Testis (tissue), 5 donors: ENCODE measurements around the gene MDM4. TPM values are rescaled to one million over a fixed set of nuclear protein-coding genes. Genes with fewer than 3 reads are reported as not detected.
A peak's percentile ranks its signal among the peaks of the same experiment; 100 is the strongest.

Source experiments
- DNase-seq: peaks from one replicate; pipeline ENCODE4 v3.0.0-alpha.2; 2019
- H3K27ac ChIP-seq, 2 donors: fragments of 200-600 bp; sonication (generic); one replicate each; pipeline ENCODE4 v1.5.1; 2019
- H3K27me3 ChIP-seq: fragments of 200-600 bp; sonication (generic); one replicate; pipeline ENCODE4 v1.5.1; 2019
- H3K36me3 ChIP-seq: fragments of 200-600 bp; sonication (generic); one replicate; pipeline ENCODE4 v1.5.1; 2017; ENCODE audit warnings: low read depth; ENCODE audit errors: missing control alignments
- H3K4me1 ChIP-seq: fragments of 200-600 bp; sonication (generic); one replicate; pipeline ENCODE4 v1.5.1; 2019
- H3K4me3 ChIP-seq, 2 donors: fragments of 200-600 bp; sonication (generic); one replicate each; pipeline ENCODE4 v1.5.1; 2017 to 2019
- H3K9me3 ChIP-seq: fragments of 200-600 bp; sonication (generic); one replicate; pipeline ENCODE4 v1.5.1; 2017
- POLR2A ChIP-seq: fragments of 450-650 bp; IDR thresholded peaks from one replicate; pipeline ENCODE4 v1.6.1; 2017; ENCODE audit warnings: antibody characterized with exemption, mild to moderate bottlenecking, moderate library complexity
- WGBS, 2 donors: methylation state at CpG; one replicate each; pipeline ENCODE4 v1.1.5; 2018; 5-methylcytosine and 5-hydroxymethylcytosine counted together
- intact Hi-C: fragments of 100-400 bp; cut with DNase I; formaldehyde crosslinking; loops from one replicate; pipeline ENCODE4 v1.15.1; 2023; ENCODE audit warnings: low total_unique reads
- long read RNA-seq, 2 donors: transcript quantifications; one replicate each; lab custom pipeline, GENCODE V29; 2026
- polyA plus RNA-seq: library from polyadenylated mRNA; stranded (reverse); fragments of 350-450 nt; fragmentation: Illumina TruSeq; extraction: RNeasy Lipid Tissue Mini Kit (QIAGEN cat#74804); gene quantifications from one replicate; pipeline ENCODE4 v1.2.3, GENCODE V29; 2014; ENCODE audit warnings: low read depth, low replicate concordance; ENCODE audit not compliant: insufficient read depth
- total RNA-seq, 2 donors: library from RNA; depleted of rRNA; stranded (reverse); fragments of >200 nt; gene quantifications; one replicate each; pipeline ENCODE4 v1.2.3, GENCODE V29; 2016
- TF ChIP-seq, protein P1 (sequence below), 3 experiments: fragments of 450-650 bp in 2 of 3; fragments of 200-600 bp in 1 of 3; sonication (generic) in 1 of 3; IDR thresholded peaks; one replicate each; pipeline ENCODE4 v1.5.1; 2016 to 2019; ENCODE audit warnings: antibody characterized with exemption in 3 of 3, mild to moderate bottlenecking in 2 of 3, moderate library complexity in 1 of 3

MDM4 gene, protein sequence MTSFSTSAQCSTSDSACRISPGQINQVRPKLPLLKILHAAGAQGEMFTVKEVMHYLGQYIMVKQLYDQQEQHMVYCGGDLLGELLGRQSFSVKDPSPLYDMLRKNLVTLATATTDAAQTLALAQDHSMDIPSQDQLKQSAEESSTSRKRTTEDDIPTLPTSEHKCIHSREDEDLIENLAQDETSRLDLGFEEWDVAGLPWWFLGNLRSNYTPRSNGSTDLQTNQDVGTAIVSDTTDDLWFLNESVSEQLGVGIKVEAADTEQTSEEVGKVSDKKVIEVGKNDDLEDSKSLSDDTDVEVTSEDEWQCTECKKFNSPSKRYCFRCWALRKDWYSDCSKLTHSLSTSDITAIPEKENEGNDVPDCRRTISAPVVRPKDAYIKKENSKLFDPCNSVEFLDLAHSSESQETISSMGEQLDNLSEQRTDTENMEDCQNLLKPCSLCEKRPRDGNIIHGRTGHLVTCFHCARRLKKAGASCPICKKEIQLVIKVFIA
- 100 to 1,000 TPM in 1 of 2 donors, 10 to 100 TPM in 1; 96.2 to 110 TPM for total RNA-seq
- 43.3 TPM for polyA plus RNA-seq
- long read RNA-seq, donor 1, full-length matches to known transcripts, result 1 of 1 reads
- long read RNA-seq, donor 1, partial matches to known transcripts, result 0 of 1 reads
- long read RNA-seq, donor 1, other reads (novel, unspliced or antisense), result 0 of 1 reads
- long read RNA-seq, donor 2, full-length matches to known transcripts, result 2 of 2 reads
- long read RNA-seq, donor 2, partial matches to known transcripts, result 0 of 2 reads
- long read RNA-seq, donor 2, other reads (novel, unspliced or antisense), result 0 of 2 reads

DNA sequence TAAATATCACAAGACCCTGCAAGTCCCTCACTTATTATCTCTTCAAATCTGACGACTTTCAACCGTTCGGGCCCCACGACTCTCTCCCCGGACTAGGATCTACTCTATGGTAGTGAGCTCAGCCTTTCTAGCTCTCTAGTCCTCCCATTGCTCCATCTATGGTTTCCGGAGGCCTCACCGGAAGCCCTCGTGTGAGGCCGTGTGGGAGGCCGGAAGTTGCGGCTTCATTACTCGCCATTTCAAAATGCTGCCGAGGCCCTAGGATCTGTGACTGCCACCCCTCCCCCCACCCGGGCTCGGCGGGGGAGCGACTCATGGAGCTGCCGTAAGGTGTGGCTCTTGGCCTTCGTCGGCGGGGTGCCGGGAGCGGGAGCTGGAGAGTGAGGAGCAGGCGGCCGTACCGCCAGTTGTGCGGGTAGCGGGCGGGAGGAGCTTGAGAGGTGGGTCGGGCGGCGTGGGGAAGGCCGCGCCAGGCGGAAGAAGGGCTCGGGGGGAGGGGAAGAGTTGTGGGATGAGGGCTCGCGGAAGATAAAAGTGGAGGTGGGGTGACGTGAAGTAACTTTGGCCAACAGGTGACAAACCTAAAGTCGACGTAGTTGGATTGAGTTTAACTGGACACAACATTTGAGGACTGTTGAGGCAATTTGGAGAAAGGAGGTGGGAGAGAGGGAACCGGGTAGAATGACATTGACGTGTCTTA lies at the start of gene MDM4:
Gene MDM4 (plus strand): TSS at position 227 of the 700 bp plus-strand sequence. CDS start 9,113 bp downstream, outside the sequence.
- H3K36me3 ChIP-seq, result no peaks in the 10 kb centered on the region
- no peaks in the 10 kb centered on the region for H3K4me1 ChIP-seq
- peak within 1 kb of the TSS; percentile 92 to 94 for H3K27ac ChIP-seq
- TF ChIP-seq, protein P1, sequence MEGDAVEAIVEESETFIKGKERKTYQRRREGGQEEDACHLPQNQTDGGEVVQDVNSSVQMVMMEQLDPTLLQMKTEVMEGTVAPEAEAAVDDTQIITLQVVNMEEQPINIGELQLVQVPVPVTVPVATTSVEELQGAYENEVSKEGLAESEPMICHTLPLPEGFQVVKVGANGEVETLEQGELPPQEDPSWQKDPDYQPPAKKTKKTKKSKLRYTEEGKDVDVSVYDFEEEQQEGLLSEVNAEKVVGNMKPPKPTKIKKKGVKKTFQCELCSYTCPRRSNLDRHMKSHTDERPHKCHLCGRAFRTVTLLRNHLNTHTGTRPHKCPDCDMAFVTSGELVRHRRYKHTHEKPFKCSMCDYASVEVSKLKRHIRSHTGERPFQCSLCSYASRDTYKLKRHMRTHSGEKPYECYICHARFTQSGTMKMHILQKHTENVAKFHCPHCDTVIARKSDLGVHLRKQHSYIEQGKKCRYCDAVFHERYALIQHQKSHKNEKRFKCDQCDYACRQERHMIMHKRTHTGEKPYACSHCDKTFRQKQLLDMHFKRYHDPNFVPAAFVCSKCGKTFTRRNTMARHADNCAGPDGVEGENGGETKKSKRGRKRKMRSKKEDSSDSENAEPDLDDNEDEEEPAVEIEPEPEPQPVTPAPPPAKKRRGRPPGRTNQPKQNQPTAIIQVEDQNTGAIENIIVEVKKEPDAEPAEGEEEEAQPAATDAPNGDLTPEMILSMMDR (IDR thresholded peaks at IDR 0.05), result peak in 1 of 3 experiments; percentile 0
- TF ChIP-seq POLR2A, result no peak
- no peaks in the 10 kb centered on the region for H3K9me3 ChIP-seq
- DNase-seq, result peak; percentile 95
- no peaks in the 10 kb centered on the region for H3K27me3 ChIP-seq
- peak within 1 kb of the TSS; percentile 90 to 97 for H3K4me3 ChIP-seq
- WGBS, 2 donors, result 0 to 1% methylated on average over 30 to 43 of the region's 43 CpGs
- intact Hi-C loops, result no loop called here

DNA sequence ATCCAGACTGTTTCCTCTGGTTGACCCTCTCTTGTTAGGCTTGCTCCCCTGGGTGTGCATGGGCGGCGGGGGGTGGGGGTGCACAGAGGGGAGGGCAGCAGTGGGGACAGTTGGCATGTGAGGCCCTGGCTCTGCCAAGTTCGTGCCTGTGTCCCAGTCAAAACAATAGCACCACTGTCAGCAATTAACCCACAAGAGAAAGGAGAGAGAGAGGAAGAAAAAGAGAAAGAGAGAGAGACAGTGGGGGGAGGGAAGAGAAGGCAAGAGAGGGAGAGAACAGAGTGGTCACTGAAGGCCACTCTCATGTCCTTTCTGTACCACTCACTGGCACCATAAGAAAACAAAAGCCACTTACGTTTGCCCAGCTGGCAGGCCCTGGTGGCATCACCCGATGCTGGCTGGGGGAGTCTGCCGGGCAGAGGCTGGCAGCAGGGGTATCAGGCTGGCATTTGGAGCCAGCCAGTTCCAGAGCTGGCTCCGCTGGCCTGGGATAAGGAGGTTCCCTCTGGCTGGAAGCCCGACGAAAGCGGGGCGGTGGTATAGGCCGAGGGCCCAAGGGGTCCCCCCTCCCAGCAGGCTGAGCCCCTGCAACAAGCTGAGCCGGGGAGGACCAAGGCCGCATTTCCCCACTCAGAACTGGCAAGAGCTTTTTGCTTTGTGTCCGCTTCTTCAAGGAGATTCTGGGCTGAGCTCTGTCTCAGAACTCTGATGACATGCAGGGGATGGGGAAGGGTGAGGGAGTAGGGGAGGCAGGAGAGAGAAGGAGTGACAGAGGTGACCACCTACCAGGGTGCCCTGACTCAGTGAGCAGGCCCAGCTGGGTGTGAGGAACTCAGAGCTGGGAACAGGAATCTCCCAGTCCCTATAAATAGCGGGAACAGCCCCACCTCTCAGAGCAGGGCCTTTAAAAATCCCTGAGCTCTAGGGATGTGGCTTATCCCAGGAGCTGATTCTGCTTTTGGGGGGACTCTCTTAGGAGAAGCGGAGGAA lies 49.5 kb upstream of the MDM4 start:
- intact Hi-C loops, result no loop called here
- DNase-seq, result no peak
- TF ChIP-seq, protein P1 (IDR thresholded peaks at IDR 0.05), result no peak
- TF ChIP-seq POLR2A, result no peak
- WGBS, 2 donors, result 45 to 70% methylated on average over 17 of the region's 17 CpGs
- Histone ChIP-seq H3K27ac (peak overlapping the region; percentile 15 to 18), H3K36me3 (no peaks in the 10 kb centered on the region), H3K4me3 (no peak overlapping the region), H3K4me1 (peaks cover 40% of the 10 kb centered on the region), H3K9me3 (no peaks in the 10 kb centered on the region), H3K27me3 (no peaks in the 10 kb centered on the region)

DNA sequence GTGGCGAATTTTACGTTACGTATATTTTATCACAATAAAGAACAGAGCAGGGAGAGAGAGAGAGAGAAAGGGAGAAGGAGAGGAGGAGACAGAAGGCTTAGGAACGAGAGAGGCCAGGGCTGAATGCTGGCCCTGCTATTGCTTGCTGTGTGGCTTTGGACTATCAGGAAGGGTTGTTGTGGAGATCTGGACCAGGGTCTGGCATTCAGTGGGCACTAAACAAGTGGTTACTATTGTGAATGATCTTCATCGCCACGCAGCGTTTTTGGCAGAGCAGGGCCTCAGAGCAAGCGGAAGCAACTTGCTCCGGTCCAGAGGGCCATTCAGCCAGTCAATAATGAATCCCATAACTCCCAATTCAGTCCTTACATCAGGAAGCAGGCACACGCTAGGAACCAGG lies 48.0 kb upstream of the MDM4 start:
- Histone ChIP-seq H3K36me3 (no peaks in the 10 kb centered on the region), H3K27ac (no peak overlapping the region), H3K27me3 (no peaks in the 10 kb centered on the region), H3K9me3 (no peaks in the 10 kb centered on the region), H3K4me3 (no peak overlapping the region), H3K4me1 (peaks cover 36% of the 10 kb centered on the region)
- TF ChIP-seq POLR2A, result no peak
- TF ChIP-seq, protein P1 (IDR thresholded peaks at IDR 0.05), result no peak
- no peak for DNase-seq
- intact Hi-C loops, result no loop called here
- WGBS, 2 donors, result 78 to 81% methylated on average over 10 of the region's 10 CpGs

DNA sequence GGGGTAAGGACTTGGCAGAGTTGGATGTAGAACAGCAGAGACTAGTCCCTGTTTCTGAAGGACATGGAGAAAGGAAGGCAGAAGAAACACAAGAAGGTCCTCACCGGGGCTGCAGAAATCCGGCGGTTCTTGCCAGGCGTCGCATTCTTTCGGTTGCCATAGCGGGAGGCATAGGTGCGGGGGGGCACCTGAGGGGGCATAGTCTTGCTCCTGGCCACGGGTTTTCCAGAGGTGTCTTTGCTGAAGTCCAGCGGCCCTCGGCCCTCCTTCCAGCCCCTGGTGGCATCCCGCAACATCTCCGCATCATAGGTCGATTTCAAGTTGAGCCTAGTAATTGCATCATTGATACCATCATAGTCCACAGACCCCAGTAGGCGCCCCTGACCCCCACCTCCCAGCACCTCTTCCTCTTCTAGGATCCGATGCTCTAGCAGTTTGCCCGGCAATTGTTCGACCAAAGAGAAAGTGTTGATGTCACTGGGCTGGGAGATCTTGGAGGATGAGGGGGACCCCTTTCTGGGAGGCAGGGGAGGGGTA lies 47.4 kb upstream of the MDM4 start:
- Histone ChIP-seq H3K36me3 (no peaks in the 10 kb centered on the region), H3K4me1 (peaks cover 34% of the 10 kb centered on the region), H3K9me3 (no peaks in the 10 kb centered on the region), H3K27me3 (no peaks in the 10 kb centered on the region), H3K27ac (no peak overlapping the region), H3K4me3 (no peak overlapping the region)
- DNase-seq, result no peak
- 90 to 91% methylated on average over 17 to 18 of the region's 18 CpGs for WGBS, 2 donors
- intact Hi-C loops, result no loop called here
- TF ChIP-seq, protein P1 (IDR thresholded peaks at IDR 0.05), result no peak
